Heart left ventricle (tissue), 16 donors: Measurements from ENCODE around the gene SLC30A9. TPM values are rescaled to one million over a fixed set of nuclear protein-coding genes. Genes with fewer than 3 reads are reported as not detected.

Source experiments
- ATAC-seq, 4 donors: fragments of 200-7000 bp; cut with Tn5 transposase; one replicate each; pipeline ENCODE4 v1.9.1; 2020 to 2022; ENCODE audit warnings: moderate library complexity in 4 of 4, mild to moderate bottlenecking in 3 of 4, moderate number of reproducible peaks in 1 of 4
- DNase-seq, 5 donors: peaks; one replicate each; pipeline ENCODE4 v3.0.0-alpha.2; 2020
- H3K27ac ChIP-seq, 12 donors: fragments of 200-600 bp; sonication (generic) in 4 of 12; one replicate each; pipeline versions ENCODE4 v1.5.0 to v1.8.0; 2016 to 2022; ENCODE audit warnings: mild to moderate bottlenecking in 2 of 12
- H3K27me3 ChIP-seq, 9 donors: fragments of 200-600 bp; sonication (generic) in 2 of 9; one replicate each; pipeline versions ENCODE4 v1.5.1 to v1.8.0; 2016 to 2022; ENCODE audit warnings: mild to moderate bottlenecking in 3 of 9
- H3K36me3 ChIP-seq, 9 donors: fragments of 200-600 bp; sonication (generic) in 2 of 9; one replicate each; pipeline versions ENCODE4 v1.5.0 to v1.8.0; 2018 to 2022; ENCODE audit warnings: mild to moderate bottlenecking in 2 of 9
- H3K4me1 ChIP-seq, 12 donors: fragments of 200-600 bp; sonication (generic) in 4 of 12; one replicate each; pipeline versions ENCODE4 v1.5.0 to v1.8.0; 2016 to 2022; ENCODE audit warnings: mild to moderate bottlenecking in 3 of 12
- H3K4me3 ChIP-seq, 12 donors: fragments of 200-600 bp; sonication (generic) in 4 of 12; one replicate each; pipeline versions ENCODE4 v1.5.0 to v1.8.0; 2017 to 2022; ENCODE audit warnings: mild to moderate bottlenecking in 9 of 12, moderate library complexity in 4 of 12
- H3K9me3 ChIP-seq, 12 donors: fragments of 200-600 bp; sonication (generic) in 4 of 12; one replicate each; pipeline versions ENCODE4 v1.5.0 to v1.8.0; 2016 to 2022; ENCODE audit warnings: mild to moderate bottlenecking in 1 of 12
- POLR2A ChIP-seq, 2 donors: fragments of 450-650 bp; IDR thresholded peaks; one replicate each; pipeline ENCODE4 v1.6.1; 2017; ENCODE audit warnings: antibody characterized with exemption in 2 of 2, mild to moderate bottlenecking in 2 of 2, moderate library complexity in 2 of 2
- WGBS, 4 donors: extraction: QIAGEN DNeasy Blood & Tissue Kit in 2 of 4; methylation state at CpG; one replicate each; pipeline versions ENCODE4 v1.1.5 to v1.1.7; 2013 to 2018; 5-methylcytosine and 5-hydroxymethylcytosine counted together
- intact Hi-C, 10 donors: fragments of 100-400 bp; cut with DNase I; formaldehyde crosslinking; loops; one replicate each; pipeline versions ENCODE4 v1.11.1 to v1.14.2; 2022
- polyA plus RNA-seq, 2 donors: library from polyadenylated mRNA; stranded (reverse); fragments of 200-250 nt; gene quantifications; one replicate each; pipeline ENCODE4 v1.2.3, GENCODE V29; 2013
- total RNA-seq, 9 donors: library from RNA; depleted of rRNA in 2 of 9; stranded (reverse); fragments of >200 nt in 2 of 9; fragmentation: NEBNext Ultra II Directional in 3 of 9; extraction: Animal tissue kit (Norgen Biotek cat#: 25700) in 3 of 9; gene quantifications; one replicate each; pipeline versions ENCODE4 v1.1.0 to v1.2.4, GENCODE V29; 2016 to 2023
- TF ChIP-seq, protein P1 (sequence below), 12 donors: fragments of 200-600 bp; sonication (generic) in 4 of 12; IDR thresholded peaks; one replicate each; pipeline versions ENCODE4 v1.5.0 to v1.8.0; 2018 to 2022; ENCODE audit warnings: antibody characterized with exemption in 12 of 12, mild to moderate bottlenecking in 5 of 12
- donor health status: ischemic (EF 13 %, LVEDD 7.1; RV severe dilation, severe dysfunction).
- donor health status: healthy with polysubstance abuse.
- donor health status: DM: no; HTN: yes; CAD: no.
- donor health status: DM: no; HTN: no; CAD: no.
- donor health status: ischemic (EF 25% LVEDD 6.9; RV normal size, moderate dysfunction).
- donor health status: ischemic (EF 25% LVEDD 5.7; RV mildly dilated, moderate dysfunction).
- donor health status: healthy.
- donor health status: DM: yes; HTN: yes; CAD: no.
- donor health status: ischemic (EF 35%, LVEDD 5.7; RV mildly dilated, moderate dysfunction).
- donor health status: nonischemic (EF 11% LVEDD 7.7; RV severe dilation, severe dysfunction).
- donor health status: DM: yes; HTN: yes; CAD: no.
- donor health status: PGD.
- donor health status: ischemic (EF 29% LVEDD 5.4; RV normal size, mild dysfunction).
- donor health status: nonischemic (EF 23%, LVEDD 6.1; RV moderate dilation, normal function).

The SLC30A9 gene
- total and polyA plus RNA-seq, 11 donors, result 10.3 to 99.2 (median 72.5) TPM

DNA sequence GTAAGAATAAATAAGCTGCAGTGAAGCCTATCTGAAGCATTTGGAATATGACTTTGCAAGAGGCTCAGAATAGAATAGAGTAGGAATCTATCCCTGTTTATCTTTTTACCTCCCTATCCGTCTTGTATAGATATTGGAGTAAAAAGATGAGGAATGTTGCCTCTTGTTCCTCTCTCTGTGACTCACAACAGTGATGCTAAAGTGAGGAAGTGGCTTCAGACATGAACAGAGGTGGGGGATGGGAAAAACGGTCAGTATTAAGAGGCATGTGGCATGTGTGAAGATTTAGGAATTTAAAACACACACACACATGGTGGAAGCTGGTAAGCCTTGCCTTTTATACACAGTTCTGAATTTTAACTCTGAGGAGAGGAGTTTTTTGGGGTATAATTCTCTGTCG is 12.6 kb upstream of the SLC30A9 start:
- H3K9me3 ChIP-seq, result no peaks in the 10 kb centered on the region
- intact Hi-C loops, result no loop called here
- DNase-seq, result no peak

DNA sequence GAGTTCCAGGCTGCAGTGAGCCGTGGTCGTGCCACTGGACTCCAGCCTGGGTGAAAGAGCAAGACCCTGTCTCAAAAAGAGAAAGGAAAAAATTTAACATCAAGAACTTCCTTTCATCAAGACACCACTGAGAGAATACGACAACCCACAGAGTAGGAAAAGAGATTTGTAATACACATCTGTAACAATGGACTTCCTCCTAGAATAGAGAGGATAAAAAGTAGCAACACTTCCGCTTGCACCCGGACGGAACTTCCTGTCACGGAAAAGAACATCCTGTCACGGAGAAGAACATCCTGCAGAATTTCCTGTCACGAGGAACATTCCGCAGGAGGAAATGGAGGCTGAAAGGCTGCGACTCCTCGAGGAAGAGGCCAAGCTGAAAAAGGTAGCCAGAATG is 8.9 kb upstream of the SLC30A9 start, which contains the start of gene DCAF4L1:
TSS of gene DCAF4L1 (plus strand) at position 301 of the 400 bp plus-strand sequence. CDS start at position 338, 37 bp downstream.
- Histone ChIP-seq H3K9me3 (no peaks in the 10 kb centered on the region), H3K27ac (no peak within 1 kb of the TSS), H3K4me3 (no peak within 1 kb of the TSS), H3K27me3 (no peaks in the 10 kb centered on the region), H3K36me3 (no peaks in the 10 kb centered on the region), H3K4me1 (no peaks in the 10 kb centered on the region)
- 69 to 81% (median 73%) methylated on average over 12 of the region's 12 CpGs for WGBS, 4 donors
- intact Hi-C loops, result no loop called here
- no peak for DNase-seq
- no peak for TF ChIP-seq POLR2A (IDR thresholded peaks at IDR 0.05)
- TF ChIP-seq, protein P1, sequence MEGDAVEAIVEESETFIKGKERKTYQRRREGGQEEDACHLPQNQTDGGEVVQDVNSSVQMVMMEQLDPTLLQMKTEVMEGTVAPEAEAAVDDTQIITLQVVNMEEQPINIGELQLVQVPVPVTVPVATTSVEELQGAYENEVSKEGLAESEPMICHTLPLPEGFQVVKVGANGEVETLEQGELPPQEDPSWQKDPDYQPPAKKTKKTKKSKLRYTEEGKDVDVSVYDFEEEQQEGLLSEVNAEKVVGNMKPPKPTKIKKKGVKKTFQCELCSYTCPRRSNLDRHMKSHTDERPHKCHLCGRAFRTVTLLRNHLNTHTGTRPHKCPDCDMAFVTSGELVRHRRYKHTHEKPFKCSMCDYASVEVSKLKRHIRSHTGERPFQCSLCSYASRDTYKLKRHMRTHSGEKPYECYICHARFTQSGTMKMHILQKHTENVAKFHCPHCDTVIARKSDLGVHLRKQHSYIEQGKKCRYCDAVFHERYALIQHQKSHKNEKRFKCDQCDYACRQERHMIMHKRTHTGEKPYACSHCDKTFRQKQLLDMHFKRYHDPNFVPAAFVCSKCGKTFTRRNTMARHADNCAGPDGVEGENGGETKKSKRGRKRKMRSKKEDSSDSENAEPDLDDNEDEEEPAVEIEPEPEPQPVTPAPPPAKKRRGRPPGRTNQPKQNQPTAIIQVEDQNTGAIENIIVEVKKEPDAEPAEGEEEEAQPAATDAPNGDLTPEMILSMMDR (IDR thresholded peaks at IDR 0.05), result no peak
- no peak for ATAC-seq

More for the DNA sequence above, 12.6 kb upstream of the SLC30A9 start:
- TF ChIP-seq, protein P1 (IDR thresholded peaks at IDR 0.05), result no peak
- no peak for TF ChIP-seq POLR2A (IDR thresholded peaks at IDR 0.05)
- H3K4me1 ChIP-seq, result no peaks in the 10 kb centered on the region
- WGBS, 4 donors, result 38 to 49% (median 41%) methylated on average over 3 of the region's 3 CpGs
- no peaks in the 10 kb centered on the region for H3K36me3 ChIP-seq
- ATAC-seq, result peak in 1 of 4 donors; percentile 36
- no peak overlapping the region for H3K27ac ChIP-seq
- no peak overlapping the region for H3K4me3 ChIP-seq
- H3K27me3 ChIP-seq, result no peaks in the 10 kb centered on the region

DNA sequence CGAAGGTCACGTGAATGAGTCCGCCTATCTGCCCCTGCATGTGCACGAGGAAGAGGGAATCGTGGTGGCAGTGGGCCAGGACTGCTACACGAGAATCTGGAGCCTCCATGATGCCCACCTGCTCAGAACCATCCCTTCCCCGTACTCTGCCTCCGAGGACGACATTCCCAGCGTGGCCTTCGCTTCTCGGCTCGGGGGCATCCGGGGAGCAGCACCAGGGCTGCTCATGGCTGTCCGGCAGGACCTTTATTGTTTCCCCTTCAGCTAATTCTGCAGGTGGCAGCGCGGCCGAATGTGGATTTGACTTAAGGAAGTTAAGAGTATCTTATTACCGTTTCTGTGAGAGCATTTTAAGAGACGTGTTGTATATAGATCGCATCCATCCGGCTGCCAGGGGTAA is 7.6 kb upstream of the SLC30A9 start:
- WGBS, 4 donors, result 92 to 96% (median 94%) methylated on average over 22 of the region's 22 CpGs
- Histone ChIP-seq H3K27me3 (no peaks in the 10 kb centered on the region), H3K4me1 (no peaks in the 10 kb centered on the region), H3K27ac (no peak overlapping the region), H3K9me3 (no peaks in the 10 kb centered on the region), H3K36me3 (no peaks in the 10 kb centered on the region), H3K4me3 (no peak overlapping the region)
- intact Hi-C loops, result no loop called here
- DNase-seq, result no peak
- no peak for ATAC-seq
- no peak for TF ChIP-seq POLR2A (IDR thresholded peaks at IDR 0.05)
- TF ChIP-seq, protein P1 (IDR thresholded peaks at IDR 0.05), result no peak

DNA sequence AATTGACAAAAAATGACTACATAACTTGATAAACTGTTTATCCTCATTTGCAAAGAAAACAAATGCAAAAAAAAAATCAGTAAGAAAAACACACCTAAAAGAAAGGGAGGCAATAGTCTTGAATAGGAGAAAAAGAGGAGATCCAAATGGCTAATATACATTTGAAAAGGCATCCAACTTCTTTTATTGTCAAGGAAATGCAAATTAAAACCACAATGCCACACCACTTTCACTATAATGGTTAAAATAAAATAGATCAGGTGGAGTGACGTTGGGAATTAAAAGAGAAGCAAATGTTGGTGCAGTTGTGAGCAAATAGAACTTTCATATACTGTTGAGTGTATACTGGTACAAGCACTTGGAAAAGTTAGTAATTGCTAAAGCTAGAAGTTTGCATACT is 5.2 kb upstream of the SLC30A9 start:
- H3K27me3 ChIP-seq, result no peaks in the 10 kb centered on the region
- H3K9me3 ChIP-seq, result no peaks in the 10 kb centered on the region
- 37 to 57% (median 46%) methylated on average over 1 of the region's 1 CpG for WGBS, 4 donors
- H3K4me1 ChIP-seq, result peaks cover 0 to 12% (median 6%) of the 10 kb centered on the region in 12 donors
- intact Hi-C loops, result no loop called here
- H3K4me3 ChIP-seq, result no peak overlapping the region
- ATAC-seq (no peak), DNase-seq (no peak)
- no peak overlapping the region for H3K27ac ChIP-seq
- H3K36me3 ChIP-seq, result no peaks in the 10 kb centered on the region
- TF ChIP-seq, protein P1 (IDR thresholded peaks at IDR 0.05), result no peak
- no peak for TF ChIP-seq POLR2A (IDR thresholded peaks at IDR 0.05)
